H1 (cell line): ENCODE measurements around the gene BOLA1. TPM values are rescaled to one million over a fixed set of nuclear protein-coding genes. Genes with fewer than 3 reads are reported as not detected.

Experiments used
- BRCA1 ChIP-seq: IDR thresholded peaks from 2 replicates; pipeline ENCODE4 v1.6.1; 2012; ENCODE audit warnings: low read depth, low read length, improper control_type of control experiment
- CEBPB ChIP-seq: IDR thresholded peaks from 2 replicates; pipeline ENCODE4 v1.6.1; 2012; ENCODE audit warnings: low read depth, low read length
- MAFK ChIP-seq: IDR thresholded peaks from 2 replicates; pipeline ENCODE4 v1.6.1; 2012; ENCODE audit warnings: low read depth, mild to moderate bottlenecking, improper control_type of control experiment, low read length
- NANOG ChIP-seq: IDR thresholded peaks from 2 replicates; pipeline ENCODE4 v1.6.1; 2011; ENCODE audit warnings: low read length, low read depth, mild to moderate bottlenecking, inconsistent platforms; ENCODE audit not compliant: insufficient read depth, poor library complexity, severe bottlenecking
- TAF7 ChIP-seq: optimal IDR thresholded peaks from 2 replicates; pipeline ENCODE3; 2011; ENCODE audit warnings: low read depth, mild to moderate bottlenecking, inconsistent platforms, low read length, moderate library complexity, borderline replicate concordance
- polyA plus RNA-seq, 7 experiments: library from polyadenylated mRNA; depleted of rRNA in 3 of 7; stranded (reverse) in 5 of 7; unstranded in 2 of 7; fragments of >200 nt in 5 of 7; fragments of 200-250 nt in 2 of 7; gene quantifications; 1 replicate in 5 of 7; 2 replicates in 1 of 7; 4 replicates in 1 of 7; pipeline versions ENCODE4 v1.2.1 to v1.2.3, GENCODE V29; 2011 to 2013; ENCODE audit warnings: missing spikeins in 2 of 7, mixed read lengths in 2 of 7
- total RNA-seq: library from RNA; stranded (reverse); fragmentation: NEBNext Ultra II Directional; extraction: Animal tissue kit (Norgen Biotek cat#: 25700); gene quantifications from 2 replicates; pipeline ENCODE4 v1.2.1, GENCODE V29; 2021

Gene BOLA1
- total and polyA plus RNA-seq, 2 of the 8 experiments (the other 6 are each of a cell fraction or from before 2014, with no cell fraction given) = 8.1 to 15.4 TPM

DNA sequence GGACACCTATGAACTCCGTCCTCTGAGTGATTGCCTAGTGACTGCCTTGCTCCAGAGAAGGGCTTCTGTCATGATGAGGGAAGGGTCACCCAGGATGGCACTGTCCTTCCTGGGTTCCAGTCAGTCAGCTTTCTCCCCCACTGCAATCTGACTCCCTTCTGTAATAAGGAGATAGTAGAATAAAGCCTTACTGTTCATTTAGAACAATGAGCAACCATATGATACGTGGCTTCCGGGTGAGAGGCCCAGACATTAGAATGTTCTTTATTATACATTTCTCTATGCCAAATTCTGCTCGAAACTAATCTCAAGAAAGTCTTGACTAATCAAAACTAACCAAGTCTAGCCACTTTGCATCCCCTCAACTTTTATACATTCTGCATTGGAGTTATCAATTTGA, 45.8 kb downstream of the BOLA1 start (continued):
- TF ChIP-seq TAF7 (no peak), BRCA1 (no peak), CEBPB (no peak), MAFK (no peak), NANOG (no peak)
